Hepatocyte (in vitro differentiated cells): Measurements from ENCODE around the gene CACNA1B. TPM values are rescaled to one million over a fixed set of nuclear protein-coding genes. Genes with fewer than 3 reads are reported as not detected.

Source experiments
- DNase-seq: peaks from one replicate; pipeline ENCODE4 v3.0.0-alpha.2; 2016; ENCODE audit warnings: low spot score
- H2AFZ ChIP-seq: fragments of 200-600 bp; sonication (generic); 2 replicates; pipeline ENCODE4 v1.6.0; 2016; ENCODE audit warnings: antibody characterized with exemption, mild to moderate bottlenecking
- H3K27ac ChIP-seq: fragments of 200-600 bp; sonication (generic); 2 replicates; pipeline ENCODE4 v1.5.1; 2016; ENCODE audit warnings: mild to moderate bottlenecking
- H3K27me3 ChIP-seq: fragments of 200-600 bp; sonication (generic); 2 replicates; pipeline ENCODE4 v1.6.1; 2016
- H3K36me3 ChIP-seq: fragments of 200-600 bp; sonication (generic); replicated peaks from 2 replicates; pipeline ENCODE4 v1.5.1; 2016; ENCODE audit warnings: low read depth; ENCODE audit not compliant: insufficient read depth
- H3K4me1 ChIP-seq: fragments of 200-600 bp; sonication (generic); 2 replicates; pipeline ENCODE4 v1.5.1; 2016; ENCODE audit warnings: mild to moderate bottlenecking, moderate library complexity; ENCODE audit not compliant: insufficient read depth
- H3K4me2 ChIP-seq: fragments of 200-600 bp; sonication (generic); 2 replicates; pipeline ENCODE4 v1.6.0; 2016
- H3K4me3 ChIP-seq: fragments of 200-600 bp; sonication (generic); 2 replicates; pipeline ENCODE4 v1.5.1; 2016; ENCODE audit warnings: mild to moderate bottlenecking
- H3K79me2 ChIP-seq: fragments of 200-600 bp; sonication (generic); 2 replicates; pipeline ENCODE4 v1.6.0; 2017; ENCODE audit warnings: mild to moderate bottlenecking
- H3K9me2 ChIP-seq: fragments of 200-600 bp; sonication (generic); replicated peaks from 2 replicates; pipeline ENCODE4 v1.6.0; 2017; ENCODE audit warnings: mild to moderate bottlenecking; ENCODE audit not compliant: insufficient read depth
- H3K9me3 ChIP-seq: fragments of 200-600 bp; sonication (generic); 2 replicates; pipeline ENCODE4 v1.5.1; 2016; ENCODE audit warnings: low read depth, mild to moderate bottlenecking
- H4K20me1 ChIP-seq: fragments of 200-600 bp; sonication (generic); 2 replicates; pipeline ENCODE4 v1.6.0; 2016; ENCODE audit warnings: mild to moderate bottlenecking; ENCODE audit not compliant: insufficient read depth, poor library complexity, severe bottlenecking
- EZH2 ChIP-seq: fragments of 200-600 bp; sonication (generic); IDR thresholded peaks from 2 replicates; pipeline ENCODE4 v1.6.1; 2016; ENCODE audit warnings: antibody characterized with exemption, mild to moderate bottlenecking, borderline replicate concordance
- EZH2phosphoT487 ChIP-seq: fragments of 200-600 bp; sonication (generic); IDR thresholded peaks from one replicate; pipeline ENCODE4 v1.6.1; 2018; ENCODE audit warnings: antibody characterized with exemption, mild to moderate bottlenecking, low read depth, moderate library complexity; ENCODE audit not compliant: unreplicated experiment, severe bottlenecking
- WGBS: methylation state at CpG from one replicate; pipeline ENCODE4 v1.1.6; 2016; ENCODE audit warnings: low lambda C conversion rate; ENCODE audit errors: missing lambda C conversion rate; 5-methylcytosine and 5-hydroxymethylcytosine counted together
- polyA plus RNA-seq: library from polyadenylated mRNA; unstranded; fragments of >200 nt; fragmentation: Nextera tagmentation; extraction: Ambion mirVana; gene quantifications from 2 replicates; pipeline ENCODE4 v1.2.1, GENCODE V29; 2016
- total RNA-seq: library from RNA; depleted of rRNA; stranded (reverse); fragments of >200 nt; gene quantifications from 2 replicates; pipeline ENCODE4 v1.2.3, GENCODE V29; 2014
- TF ChIP-seq, protein P1 (sequence below): fragments of 200-600 bp; sonication (generic); IDR thresholded peaks from 2 replicates; pipeline ENCODE4 v1.5.1; 2016; ENCODE audit warnings: antibody characterized with exemption, mild to moderate bottlenecking; ENCODE audit not compliant: poor library complexity

The CACNA1B gene
- total and polyA plus RNA-seq, 2 experiments from 2014 or later, result 0.30 to 0.39 TPM

DNA sequence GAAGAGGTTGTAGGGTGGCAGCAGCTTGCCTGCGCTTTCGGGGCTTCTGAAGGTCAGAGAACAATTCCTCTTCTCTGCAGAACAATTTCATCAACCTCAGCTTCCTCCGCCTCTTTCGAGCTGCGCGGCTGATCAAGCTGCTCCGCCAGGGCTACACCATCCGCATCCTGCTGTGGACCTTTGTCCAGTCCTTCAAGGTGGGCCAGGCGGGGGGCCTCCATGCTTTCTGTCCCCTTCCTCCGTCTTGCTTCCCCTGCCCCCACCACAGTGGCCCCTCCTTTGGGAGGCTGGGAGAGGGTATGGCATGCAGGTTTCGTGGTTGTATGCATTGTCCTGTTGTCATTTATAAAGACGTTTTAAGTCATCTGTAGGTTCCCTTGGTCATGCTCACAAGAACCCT lies 195.8 kb downstream of the CACNA1B start:
- Histone ChIP-seq H3K27me3 (no peaks in the 10 kb centered on the region), H3K36me3 (no peaks in the 10 kb centered on the region), H4K20me1 (no peaks in the 10 kb centered on the region), H3K27ac (no peak overlapping the region), H3K4me1 (no peaks in the 10 kb centered on the region), H3K9me2 (no peaks in the 10 kb centered on the region), H3K4me3 (no peak overlapping the region), H2AFZ (no peak overlapping the region), H3K9me3 (no peaks in the 10 kb centered on the region), H3K79me2 (no peaks in the 10 kb centered on the region), H3K4me2 (no peak overlapping the region)
- TF ChIP-seq, protein P1, sequence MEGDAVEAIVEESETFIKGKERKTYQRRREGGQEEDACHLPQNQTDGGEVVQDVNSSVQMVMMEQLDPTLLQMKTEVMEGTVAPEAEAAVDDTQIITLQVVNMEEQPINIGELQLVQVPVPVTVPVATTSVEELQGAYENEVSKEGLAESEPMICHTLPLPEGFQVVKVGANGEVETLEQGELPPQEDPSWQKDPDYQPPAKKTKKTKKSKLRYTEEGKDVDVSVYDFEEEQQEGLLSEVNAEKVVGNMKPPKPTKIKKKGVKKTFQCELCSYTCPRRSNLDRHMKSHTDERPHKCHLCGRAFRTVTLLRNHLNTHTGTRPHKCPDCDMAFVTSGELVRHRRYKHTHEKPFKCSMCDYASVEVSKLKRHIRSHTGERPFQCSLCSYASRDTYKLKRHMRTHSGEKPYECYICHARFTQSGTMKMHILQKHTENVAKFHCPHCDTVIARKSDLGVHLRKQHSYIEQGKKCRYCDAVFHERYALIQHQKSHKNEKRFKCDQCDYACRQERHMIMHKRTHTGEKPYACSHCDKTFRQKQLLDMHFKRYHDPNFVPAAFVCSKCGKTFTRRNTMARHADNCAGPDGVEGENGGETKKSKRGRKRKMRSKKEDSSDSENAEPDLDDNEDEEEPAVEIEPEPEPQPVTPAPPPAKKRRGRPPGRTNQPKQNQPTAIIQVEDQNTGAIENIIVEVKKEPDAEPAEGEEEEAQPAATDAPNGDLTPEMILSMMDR, result no peak
- no peak for TF ChIP-seq EZH2phosphoT487
- 90% methylated on average over 12 of the region's 12 CpGs for WGBS
- DNase-seq, result no peak

DNA sequence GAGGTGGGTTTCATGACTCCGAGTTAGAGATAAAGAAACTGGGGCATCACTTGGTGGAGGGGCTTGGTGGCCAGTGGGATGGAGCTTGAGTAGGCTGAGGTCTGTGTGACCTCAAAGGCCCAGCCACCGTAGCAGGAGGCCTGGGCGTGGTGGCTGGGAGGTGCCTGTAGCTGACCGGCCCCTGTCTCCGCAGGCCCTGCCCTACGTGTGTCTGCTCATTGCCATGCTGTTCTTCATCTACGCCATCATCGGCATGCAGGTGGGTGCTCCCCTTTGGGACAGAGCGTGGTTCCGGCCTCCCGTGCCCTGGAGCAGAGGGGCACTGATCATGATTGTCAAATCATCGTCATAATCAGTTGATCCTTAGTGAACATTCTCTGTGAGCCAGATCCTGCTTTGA lies 196.2 kb downstream of the CACNA1B start:
- no peak overlapping the region for H2AFZ ChIP-seq
- no peak overlapping the region for H3K4me3 ChIP-seq
- DNase-seq, result no peak
- TF ChIP-seq, protein P1, result no peak
- TF ChIP-seq EZH2phosphoT487, result no peak
- TF ChIP-seq EZH2, result no peak
- H3K27me3 ChIP-seq, result no peaks in the 10 kb centered on the region
- no peak overlapping the region for H3K4me2 ChIP-seq
- no peaks in the 10 kb centered on the region for H3K36me3 ChIP-seq
- no peaks in the 10 kb centered on the region for H3K79me2 ChIP-seq
- H3K4me1 ChIP-seq, result no peaks in the 10 kb centered on the region
- no peak overlapping the region for H3K27ac ChIP-seq
- no peaks in the 10 kb centered on the region for H3K9me3 ChIP-seq
- whole genome bisulfite sequencing, result 95% methylated on average over 12 of the region's 12 CpGs
- H3K9me2 ChIP-seq, result no peaks in the 10 kb centered on the region
- H4K20me1 ChIP-seq, result no peaks in the 10 kb centered on the region

DNA sequence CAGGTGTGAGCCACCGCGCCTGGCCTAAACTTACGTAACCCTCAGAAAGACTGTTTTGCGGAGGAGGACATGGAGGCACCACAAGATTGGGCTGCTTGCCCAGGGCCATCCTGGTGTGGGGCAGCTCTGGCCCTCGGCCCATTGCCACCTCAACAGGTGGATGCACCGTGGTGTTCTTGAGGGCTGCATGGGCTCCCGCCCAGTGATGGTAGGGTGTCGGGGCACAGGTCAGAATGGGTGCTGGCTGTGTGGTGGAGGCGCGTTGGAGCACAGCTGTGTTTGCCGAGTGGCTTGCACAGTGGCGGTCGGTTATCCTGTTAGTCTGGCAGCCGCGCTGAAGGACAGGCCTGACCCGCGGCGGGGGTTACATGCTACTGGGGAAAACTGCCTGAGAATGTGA lies 196.9 kb downstream of the CACNA1B start:
- DNase-seq, result no peak
- 97% methylated on average over 18 of the region's 18 CpGs for WGBS
- Histone ChIP-seq H3K27ac (no peak overlapping the region), H3K4me3 (no peak overlapping the region), H3K4me1 (no peaks in the 10 kb centered on the region), H3K9me3 (no peaks in the 10 kb centered on the region), H3K36me3 (no peaks in the 10 kb centered on the region), H2AFZ (no peak overlapping the region), H4K20me1 (no peaks in the 10 kb centered on the region), H3K79me2 (no peaks in the 10 kb centered on the region), H3K27me3 (no peaks in the 10 kb centered on the region), H3K4me2 (no peak overlapping the region), H3K9me2 (no peaks in the 10 kb centered on the region)
- no peak for TF ChIP-seq EZH2phosphoT487
- no peak for TF ChIP-seq EZH2
- TF ChIP-seq, protein P1, result no peak

DNA sequence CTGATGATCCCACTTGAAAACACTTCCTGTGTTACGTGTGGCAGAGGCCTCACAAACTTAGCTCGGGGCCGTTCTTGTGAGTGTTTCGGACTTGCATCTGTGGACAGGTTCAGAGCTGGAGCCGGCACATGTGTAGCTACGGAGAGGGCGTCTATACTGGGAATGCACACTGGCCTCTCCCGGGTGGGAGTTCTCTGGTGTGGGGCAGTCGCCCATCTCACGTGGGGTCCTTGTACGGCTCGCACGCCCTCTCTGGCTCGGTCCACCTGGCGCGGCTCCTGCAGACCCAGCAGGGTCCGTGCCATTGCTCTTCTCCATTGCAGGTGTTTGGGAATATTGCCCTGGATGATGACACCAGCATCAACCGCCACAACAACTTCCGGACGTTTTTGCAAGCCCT lies 197.9 kb downstream of the CACNA1B start:
- Histone ChIP-seq H3K36me3 (no peaks in the 10 kb centered on the region), H3K9me2 (no peaks in the 10 kb centered on the region), H3K4me1 (no peaks in the 10 kb centered on the region), H3K4me3 (no peak overlapping the region), H4K20me1 (no peaks in the 10 kb centered on the region), H3K9me3 (no peaks in the 10 kb centered on the region), H3K27me3 (no peaks in the 10 kb centered on the region), H3K4me2 (no peak overlapping the region), H3K79me2 (no peaks in the 10 kb centered on the region), H3K27ac (no peak overlapping the region), H2AFZ (no peak overlapping the region)
- WGBS, result 91% methylated on average over 20 of the region's 20 CpGs
- TF ChIP-seq EZH2 (no peak), EZH2phosphoT487 (no peak)
- TF ChIP-seq, protein P1, result no peak
- no peak for DNase-seq
